Brain microvascular endothelial cell (primary cell): ENCODE results near the gene PLIN3.

Experiments used
- DNase-seq: peaks from one replicate; pipeline ENCODE4 v3.0.0-alpha.2; 2020
- H3K27ac ChIP-seq: fragments of 250-450 bp; sonication (Bioruptor Pico); 2 replicates; pipeline ENCODE4 v1.5.1; 2020; ENCODE audit warnings: mild to moderate bottlenecking, moderate library complexity
- H3K27me3 ChIP-seq: fragments of 250-450 bp; sonication (Bioruptor Pico); replicated peaks from 2 replicates; pipeline ENCODE4 v1.5.1; 2020; ENCODE audit warnings: mild to moderate bottlenecking
- H3K36me3 ChIP-seq: fragments of 250-450 bp; sonication (Bioruptor Pico); replicated peaks from 2 replicates; pipeline ENCODE4 v1.5.1; 2020; ENCODE audit warnings: mild to moderate bottlenecking
- H3K4me3 ChIP-seq: 2 replicates; pipeline ENCODE4 v1.5.1; 2011; ENCODE audit warnings: low read depth, mild to moderate bottlenecking, control low read depth, low read length, moderate library complexity
- CTCF ChIP-seq: IDR thresholded peaks from 2 replicates; pipeline ENCODE4 v1.5.1; 2011; ENCODE audit warnings: low read depth, mild to moderate bottlenecking, moderate library complexity, low read length, control low read depth, inconsistent platforms; ENCODE audit errors: missing control alignments
- in situ Hi-C: cut with HindIII; loops from 2 replicates; pipeline ENCODE4 v1.10.0; 2017; ENCODE audit warnings: low sequenced_read_pairs, low pct_ligation_motif_present

Gene PLIN3

GRCh38 chr19:4879041-4879440 lies 11.6 kb upstream of the PLIN3 start:
- DNase-seq: no peak
- H3K4me3 ChIP-seq: no peak overlapping the region
- H3K27ac ChIP-seq: no peak overlapping the region
- in situ Hi-C loops: no loop called here
- no peaks in the 10 kb centered on the region for H3K36me3 ChIP-seq
- H3K27me3 ChIP-seq: no peaks in the 10 kb centered on the region
- TF ChIP-seq CTCF: no peak

- TF ChIP-seq CTCF: no peak
- Histone ChIP-seq H3K27ac (no peak overlapping the region), H3K4me3 (no peak overlapping the region), H3K36me3 (no peaks in the 10 kb centered on the region), H3K27me3 (no peaks in the 10 kb centered on the region)
- in situ Hi-C loops: no loop called here
- no peak for DNase-seq
Observed at GRCh38 chr19:4878491-4878968, 11.1 kb upstream of the PLIN3 start.

GRCh38 chr19:4877753-4878490 lies 10.5 kb upstream of the PLIN3 start:
- no peak for DNase-seq
- TF ChIP-seq CTCF: no peak
- H3K27me3 ChIP-seq: no peaks in the 10 kb centered on the region
- in situ Hi-C loops: no loop called here
- H3K27ac ChIP-seq: no peak overlapping the region
- H3K4me3 ChIP-seq: no peak overlapping the region
- H3K36me3 ChIP-seq: no peaks in the 10 kb centered on the region

- no peaks in the 10 kb centered on the region for H3K36me3 ChIP-seq
- in situ Hi-C loops: no loop called here
- TF ChIP-seq CTCF: no peak
- H3K4me3 ChIP-seq: no peak overlapping the region
- no peaks in the 10 kb centered on the region for H3K27me3 ChIP-seq
- no peak overlapping the region for H3K27ac ChIP-seq
- DNase-seq: no peak
Observed at GRCh38 chr19:4873930-4874329, 6.5 kb upstream of the PLIN3 start.

GRCh38 chr19:4871711-4872110 lies 4.2 kb upstream of the PLIN3 start:
- DNase-seq: no peak
- in situ Hi-C loops: no loop called here
- H3K27me3 ChIP-seq: no peaks in the 10 kb centered on the region
- H3K4me3 ChIP-seq: no peak overlapping the region
- H3K36me3 ChIP-seq: no peaks in the 10 kb centered on the region
- no peak overlapping the region for H3K27ac ChIP-seq
- no peak for TF ChIP-seq CTCF
